IMR-90 (cell line): ENCODE results near the gene MEF2D. TPM values are rescaled to one million over a fixed set of nuclear protein-coding genes. Genes with fewer than 3 reads are reported as not detected.

ENCODE experiments used
- ATAC-seq: fragments of 200-7000 bp; cut with Tn5 transposase; 2 replicates; pipeline ENCODE4 v1.9.1; 2020; ENCODE audit warnings: low read depth, mild to moderate bottlenecking, moderate library complexity
- BruUV-seq: library from RNA; stranded (reverse); fragments of 400-500 nt; replicated peaks from 2 replicates; lab custom pipeline; 2021; lab: Mats Ljungman, UMichigan
- CTCF ChIA-PET: fragments of 300-600 bp; formaldehyde crosslinking; extraction: SDS; loops from one replicate; lab custom pipeline; 2021; ENCODE audit warnings: antibody characterized with exemption; lab: Yijun Ruan, JAX
- POLR2A ChIA-PET: fragments of 300-600 bp; sonication (Branson Sonifier 250); formaldehyde crosslinking; loops from one replicate; lab custom pipeline; 2022; ENCODE audit warnings: antibody characterized with exemption; ENCODE audit not compliant: unreplicated experiment; lab: Charles Lee
- DNase-seq: peaks from one replicate; pipeline ENCODE4 v3.0.0; 2013
- H2AFZ ChIP-seq: replicated peaks from 2 replicates; pipeline ENCODE3; 2013; ENCODE audit warnings: low read length, mild to moderate bottlenecking; ENCODE audit not compliant: poor library complexity
- H2AK5ac ChIP-seq: 2 replicates; pipeline ENCODE4 v1.6.1; 2013; ENCODE audit warnings: low read depth, low read length, inconsistent platforms
- H2AK9ac ChIP-seq: replicated peaks from 2 replicates; pipeline ENCODE3; 2013; ENCODE audit warnings: mild to moderate bottlenecking, low read depth, low read length, moderate library complexity; ENCODE audit not compliant: poor library complexity
- H2BK120ac ChIP-seq: 2 replicates; pipeline ENCODE4 v1.6.1; 2013; ENCODE audit warnings: low read depth, low read length, inconsistent platforms
- H2BK15ac ChIP-seq: 3 replicates; pipeline ENCODE4 v1.6.1; 2013; ENCODE audit warnings: low read depth, low read length, inconsistent platforms
- H2BK20ac ChIP-seq: 2 replicates; pipeline ENCODE4 v1.6.1; 2013; ENCODE audit warnings: low read depth, mild to moderate bottlenecking, inconsistent platforms, low read length, moderate library complexity
- H2BK5ac ChIP-seq: 2 replicates; pipeline ENCODE4 v1.6.1; 2013; ENCODE audit warnings: mild to moderate bottlenecking, low read depth, low read length, inconsistent platforms; ENCODE audit not compliant: poor library complexity, severe bottlenecking
- H3K14ac ChIP-seq: replicated peaks from 2 replicates; pipeline ENCODE4 v1.6.1; 2013; ENCODE audit warnings: low read depth, low read length, inconsistent platforms
- H3K18ac ChIP-seq: 2 replicates; pipeline ENCODE4 v1.6.1; 2013; ENCODE audit warnings: low read depth, low read length, control low read depth
- H3K23ac ChIP-seq: 2 replicates; pipeline ENCODE4 v1.6.1; 2013; ENCODE audit warnings: low read depth, low read length, inconsistent platforms
- H3K27ac ChIP-seq: 2 replicates; pipeline ENCODE4 v1.5.1; 2013; ENCODE audit warnings: mild to moderate bottlenecking, control low read depth, low read length; ENCODE audit not compliant: insufficient read depth
- H3K27me3 ChIP-seq: 2 replicates; pipeline ENCODE4 v1.6.1; 2013; ENCODE audit warnings: low read length; ENCODE audit not compliant: control insufficient read depth, insufficient read depth
- H3K36me3 ChIP-seq: 2 replicates; pipeline ENCODE4 v1.6.1; 2013; ENCODE audit warnings: low read length, mixed read lengths; ENCODE audit not compliant: control insufficient read depth, insufficient read depth
- H3K4ac ChIP-seq: 2 replicates; pipeline ENCODE4 v1.6.1; 2013; ENCODE audit warnings: low read depth, low read length, inconsistent platforms
- H3K4me1 ChIP-seq: 2 replicates; pipeline ENCODE4 v1.6.1; 2013; ENCODE audit warnings: low read length, mixed read lengths; ENCODE audit not compliant: control insufficient read depth, insufficient read depth
- H3K4me2 ChIP-seq: 2 replicates; pipeline ENCODE4 v1.6.1; 2013; ENCODE audit warnings: low read depth, mild to moderate bottlenecking, control low read depth, low read length, moderate library complexity
- H3K4me3 ChIP-seq: 2 replicates; pipeline ENCODE4 v1.5.1; 2013; ENCODE audit warnings: low read depth, mild to moderate bottlenecking, control low read depth, low read length, moderate library complexity; ENCODE audit not compliant: insufficient read depth
- H3K56ac ChIP-seq: 2 replicates; pipeline ENCODE4 v1.6.1; 2013; ENCODE audit warnings: low read length, inconsistent platforms; ENCODE audit not compliant: insufficient read depth; ENCODE audit errors: extremely low read depth
- H3K79me1 ChIP-seq, 2 experiments: 2 replicates each; pipeline ENCODE4 v1.6.1; 2013; ENCODE audit warnings: low read length in 2 of 2, inconsistent platforms in 1 of 2, low read depth in 1 of 2
- H3K9ac ChIP-seq: 2 replicates; pipeline ENCODE4 v1.6.1; 2013; ENCODE audit warnings: low read depth, low read length, control low read depth
- H3K9me1 ChIP-seq: 2 replicates; pipeline ENCODE4 v1.6.1; 2013; ENCODE audit warnings: low read length, inconsistent platforms; ENCODE audit not compliant: insufficient read depth
- H3K9me3 ChIP-seq: 2 replicates; pipeline ENCODE4 v1.6.1; 2013; ENCODE audit warnings: low read length; ENCODE audit not compliant: control insufficient read depth, insufficient read depth
- H4K20me1 ChIP-seq: 2 replicates; pipeline ENCODE4 v1.6.1; 2013; ENCODE audit warnings: low read length, inconsistent platforms; ENCODE audit not compliant: insufficient read depth
- H4K5ac ChIP-seq: 2 replicates; pipeline ENCODE4 v1.6.1; 2013; ENCODE audit warnings: mild to moderate bottlenecking, low read depth, low read length, control low read depth
- H4K8ac ChIP-seq, 2 experiments: 2 replicates each; pipeline ENCODE4 v1.6.1; 2013; ENCODE audit warnings: low read depth in 2 of 2, low read length in 2 of 2, control low read depth in 1 of 2, inconsistent platforms in 1 of 2
- H4K91ac ChIP-seq: 2 replicates; pipeline ENCODE4 v1.6.1; 2013; ENCODE audit warnings: low read depth, low read length, inconsistent platforms; ENCODE audit not compliant: insufficient read depth
- CEBPB ChIP-seq: IDR thresholded peaks from 2 replicates; pipeline ENCODE4 v1.6.1; 2012; ENCODE audit warnings: low read depth, low read length, improper control_type of control experiment
- WGBS, 2 experiments: methylation state at CpG; one replicate each; pipeline versions ENCODE4 v1.1.5 to v1.1.7; 2013; ENCODE audit warnings: missing lambda C conversion rate in 2 of 2; ENCODE audit not compliant: insufficient read length in 1 of 2; ENCODE audit errors: extremely low coverage in 2 of 2; 5-methylcytosine and 5-hydroxymethylcytosine counted together
- dilution Hi-C: fragments of 300-500 bp; cut with HindIII; formaldehyde crosslinking; loops from one replicate; pipeline ENCODE4 v1.14.3; 2018; ENCODE audit warnings: low sequenced_read_pairs; ENCODE audit not compliant: unreplicated experiment
- in situ Hi-C: fragments of 300-500 bp; cut with MboI; formaldehyde crosslinking; loops from 3 replicates; pipeline ENCODE4 v1.14.3; 2019; ENCODE audit warnings: low sequenced_read_pairs, inconsistent platforms, mixed read lengths
- intact Hi-C: fragments of 100-400 bp; cut with micrococcal nuclease; formaldehyde crosslinking; loops from 2 replicates; pipeline ENCODE4 v1.10.0; 2022
- polyA plus RNA-seq, 3 experiments: library from polyadenylated mRNA; depleted of rRNA; stranded (reverse); fragments of >200 nt; gene quantifications; 2 replicates each; pipeline ENCODE4 v1.2.3, GENCODE V29; 2012; ENCODE audit warnings: low replicate concordance in 1 of 3
- total RNA-seq: library from RNA; depleted of rRNA; stranded (reverse); fragments of >200 nt; gene quantifications from 2 replicates; pipeline ENCODE4 v1.2.3, GENCODE V29; 2012
- TF ChIP-seq, protein P1 (sequence below): fragments of 150-350 bp; IDR thresholded peaks from 2 replicates; pipeline ENCODE4 v1.6.1; 2016; ENCODE audit warnings: low read depth, mild to moderate bottlenecking, low read length, moderate library complexity, borderline replicate concordance

Gene MEF2D
- total and polyA plus RNA-seq, 2 of the 4 experiments (the other 2 are of a cell fraction), result 2.9 to 20.0 TPM

DNA sequence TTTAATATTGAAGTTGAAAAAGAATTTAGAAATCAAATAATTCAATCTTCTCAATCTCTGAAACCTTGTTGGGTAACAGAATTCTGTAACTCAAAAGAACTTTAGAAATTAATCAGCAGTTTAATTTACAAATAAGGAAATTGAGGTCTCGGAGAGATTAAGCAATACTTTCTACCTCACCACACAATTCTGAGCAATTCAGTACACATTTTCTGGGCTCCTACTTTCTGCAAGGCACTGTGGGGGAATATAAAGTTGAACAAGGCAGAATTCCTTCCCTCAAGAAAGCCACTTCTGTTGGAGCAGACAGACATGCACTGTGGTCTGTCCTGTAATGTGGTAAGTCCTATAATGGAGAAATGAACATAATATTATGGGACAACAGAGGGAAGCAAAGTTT, 47.7 kb downstream of the MEF2D start:
- Histone ChIP-seq H3K9me1 (peaks cover 3% of the 10 kb centered on the region), H3K27me3 (peaks cover 31% of the 10 kb centered on the region), H3K4me1 (peaks cover 4% of the 10 kb centered on the region; the same call in 1 of the 2 replicates), H3K9ac (no peak overlapping the region), H2BK20ac (no peak overlapping the region), H2AK9ac (no peak overlapping the region), H3K23ac (no peak overlapping the region), H3K27ac (no peak overlapping the region), H2BK5ac (no peak overlapping the region), H3K18ac (no peak overlapping the region), H3K4ac (no peak overlapping the region), H4K5ac (no peak overlapping the region), H3K14ac (no peak overlapping the region), H2AK5ac (no peak overlapping the region), H2AFZ (no peak overlapping the region), H2BK120ac (no peak overlapping the region), H3K4me2 (no peak overlapping the region), H4K8ac (no peak overlapping the region), H3K36me3 (no peaks in the 10 kb centered on the region), H3K56ac (no peak overlapping the region), H4K20me1 (no peaks in the 10 kb centered on the region), H4K91ac (no peak overlapping the region), H3K9me3 (no peaks in the 10 kb centered on the region), H3K4me3 (no peak overlapping the region), H3K79me1 (no peaks in the 10 kb centered on the region; a peak in 1 of 4 replicates), H2BK15ac (no peak overlapping the region)
- dilution Hi-C loops (no loop called here), intact Hi-C loops (no loop called here), in situ Hi-C loops (no loop called here)
- POLR2A ChIA-PET, result no interaction called here
- CTCF ChIA-PET, result interaction anchor here (0.5 to 1.4 kb wide), 3 partner anchors 67 to 174 kb away, joined by 3 read pairs; no protein-coding TSS in a partner anchor
- no TSS peak for BruUV-seq
- no CpG with 5 or more reads among the region's 1 CpG for WGBS, 2 experiments
- DNase-seq (no peak), ATAC-seq (no peak)
- TF ChIP-seq CEBPB, result 0 out of 2 replicates have a peak, but pooled peaks have one; percentile 23
- TF ChIP-seq, protein P1, sequence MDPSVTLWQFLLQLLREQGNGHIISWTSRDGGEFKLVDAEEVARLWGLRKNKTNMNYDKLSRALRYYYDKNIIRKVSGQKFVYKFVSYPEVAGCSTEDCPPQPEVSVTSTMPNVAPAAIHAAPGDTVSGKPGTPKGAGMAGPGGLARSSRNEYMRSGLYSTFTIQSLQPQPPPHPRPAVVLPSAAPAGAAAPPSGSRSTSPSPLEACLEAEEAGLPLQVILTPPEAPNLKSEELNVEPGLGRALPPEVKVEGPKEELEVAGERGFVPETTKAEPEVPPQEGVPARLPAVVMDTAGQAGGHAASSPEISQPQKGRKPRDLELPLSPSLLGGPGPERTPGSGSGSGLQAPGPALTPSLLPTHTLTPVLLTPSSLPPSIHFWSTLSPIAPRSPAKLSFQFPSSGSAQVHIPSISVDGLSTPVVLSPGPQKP, result no peak
